Activated naive CD8-positive, alpha-beta T cell (primary cell): ENCODE data around the gene CTBP1.
A peak's percentile ranks its signal among the peaks of the same experiment; 100 is the strongest.

ENCODE experiments used
- H3K27ac Mint-ChIP-seq: one replicate; pipeline ENCODE4 v1.8.0; 2021; ENCODE audit warnings: mixed read lengths
- H3K27me3 Mint-ChIP-seq: one replicate; pipeline ENCODE4 v1.8.0; 2021; ENCODE audit warnings: mixed read lengths
- H3K36me3 Mint-ChIP-seq: one replicate; pipeline ENCODE4 v1.8.0; 2021; ENCODE audit warnings: mixed read lengths
- H3K4me1 Mint-ChIP-seq: one replicate; pipeline ENCODE4 v1.8.0; 2021; ENCODE audit warnings: low read depth, mixed read lengths
- H3K4me3 Mint-ChIP-seq: one replicate; pipeline ENCODE4 v1.8.0; 2021; ENCODE audit warnings: mild to moderate bottlenecking, mixed read lengths
- H3K9me3 Mint-ChIP-seq: one replicate; pipeline ENCODE4 v1.8.0; 2021; ENCODE audit warnings: low read depth, mixed read lengths

Gene CTBP1

GRCh38 chr4:1201851-1202525 is 46.9 kb downstream of the CTBP1 start:
- peak overlapping the region; percentile 84 for H3K4me3 Mint-ChIP-seq
- no peaks in the 10 kb centered on the region for H3K9me3 Mint-ChIP-seq
- H3K4me1 Mint-ChIP-seq: peaks cover 27% of the 10 kb centered on the region
- peak overlapping the region; percentile 97 for H3K27ac Mint-ChIP-seq
- no peaks in the 10 kb centered on the region for H3K27me3 Mint-ChIP-seq
- no peaks in the 10 kb centered on the region for H3K36me3 Mint-ChIP-seq

GRCh38 chr4:1200425-1201035 is 48.4 kb downstream of the CTBP1 start:
- no peaks in the 10 kb centered on the region for H3K27me3 Mint-ChIP-seq
- H3K9me3 Mint-ChIP-seq: no peaks in the 10 kb centered on the region
- H3K4me1 Mint-ChIP-seq: peaks cover 27% of the 10 kb centered on the region
- no peak overlapping the region for H3K27ac Mint-ChIP-seq
- H3K36me3 Mint-ChIP-seq: no peaks in the 10 kb centered on the region
- H3K4me3 Mint-ChIP-seq: peak overlapping the region; percentile 84

DNA sequence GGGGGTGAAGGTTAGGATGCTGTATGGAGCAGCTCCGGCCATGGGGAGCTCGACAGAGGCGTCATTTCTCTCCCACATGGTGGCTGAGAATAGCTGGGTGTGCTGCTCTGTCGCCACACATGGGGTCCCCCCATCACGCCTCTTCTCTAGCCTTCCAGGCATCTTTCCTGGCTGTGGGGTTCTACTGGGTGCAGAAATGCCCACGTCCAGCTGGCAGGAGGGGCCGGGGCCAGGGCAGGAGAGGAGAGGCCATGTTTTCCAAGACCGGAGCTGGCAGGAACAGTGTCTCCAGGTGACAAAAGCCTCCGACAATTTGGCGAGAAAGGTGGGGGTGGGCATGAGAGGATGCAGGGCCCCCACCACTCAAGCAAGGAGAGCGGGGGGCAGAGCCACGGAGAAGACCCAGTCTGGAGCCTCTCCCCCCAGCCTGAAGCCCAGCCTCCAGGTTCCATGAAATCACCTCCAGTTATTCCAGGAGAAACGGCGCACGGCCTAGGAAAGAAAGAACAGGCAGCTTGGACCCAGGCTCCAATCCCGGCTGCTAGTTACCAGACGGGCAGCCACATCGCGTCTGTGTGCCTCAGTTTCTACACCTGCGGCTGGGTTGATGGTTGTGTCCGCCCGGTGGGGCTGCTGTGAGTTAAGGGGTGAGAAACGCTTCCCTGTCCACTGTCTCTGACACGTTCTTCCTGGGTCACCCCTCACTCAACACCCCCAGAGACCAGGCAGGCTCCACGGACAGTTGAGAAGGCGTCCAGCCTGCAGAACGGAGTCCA is 49.2 kb downstream of the CTBP1 start:
- Mint-ChIP-seq H3K4me3 (peak overlapping the region; percentile 84), H3K4me1 (peaks cover 27% of the 10 kb centered on the region), H3K36me3 (no peaks in the 10 kb centered on the region), H3K27ac (no peak overlapping the region), H3K9me3 (no peaks in the 10 kb centered on the region), H3K27me3 (no peaks in the 10 kb centered on the region)

DNA sequence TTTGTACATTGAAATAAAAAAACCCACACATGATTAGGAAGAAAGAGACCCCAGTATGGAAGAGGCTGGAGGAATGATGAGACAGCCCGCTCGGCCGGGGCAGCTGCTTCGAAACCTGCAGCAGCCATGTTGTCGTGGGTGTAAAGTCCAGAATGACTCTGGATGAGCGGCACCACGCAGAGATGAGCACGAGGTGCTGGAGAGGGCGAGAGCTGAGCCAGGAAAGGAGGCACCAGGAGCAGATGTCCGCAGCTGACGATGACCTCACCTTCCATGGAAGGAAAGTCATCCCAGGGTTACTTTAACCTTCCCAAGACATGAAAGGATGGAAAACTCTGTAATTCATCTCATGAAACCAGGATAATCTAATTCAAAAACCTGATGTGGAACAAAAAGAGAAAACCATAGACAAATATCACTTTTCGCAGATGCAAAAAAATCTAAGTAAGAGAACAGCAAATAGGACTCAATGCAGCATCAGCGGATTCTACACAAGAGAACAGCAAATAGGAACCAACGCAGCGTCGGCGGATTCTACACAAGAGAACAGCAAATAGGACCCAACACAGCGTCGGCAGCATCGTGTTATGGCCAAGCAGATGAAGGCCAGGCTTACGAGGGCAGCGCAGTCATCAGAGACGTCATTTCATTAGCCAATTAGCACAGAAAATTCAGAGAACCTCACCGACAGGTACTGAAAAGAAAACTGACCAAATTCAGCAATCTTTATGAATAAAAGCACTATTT is 50.7 kb downstream of the CTBP1 start:
- Mint-ChIP-seq H3K9me3 (no peaks in the 10 kb centered on the region), H3K4me3 (no peak overlapping the region), H3K36me3 (no peaks in the 10 kb centered on the region), H3K27me3 (no peaks in the 10 kb centered on the region), H3K4me1 (peaks cover 20% of the 10 kb centered on the region), H3K27ac (no peak overlapping the region)

DNA sequence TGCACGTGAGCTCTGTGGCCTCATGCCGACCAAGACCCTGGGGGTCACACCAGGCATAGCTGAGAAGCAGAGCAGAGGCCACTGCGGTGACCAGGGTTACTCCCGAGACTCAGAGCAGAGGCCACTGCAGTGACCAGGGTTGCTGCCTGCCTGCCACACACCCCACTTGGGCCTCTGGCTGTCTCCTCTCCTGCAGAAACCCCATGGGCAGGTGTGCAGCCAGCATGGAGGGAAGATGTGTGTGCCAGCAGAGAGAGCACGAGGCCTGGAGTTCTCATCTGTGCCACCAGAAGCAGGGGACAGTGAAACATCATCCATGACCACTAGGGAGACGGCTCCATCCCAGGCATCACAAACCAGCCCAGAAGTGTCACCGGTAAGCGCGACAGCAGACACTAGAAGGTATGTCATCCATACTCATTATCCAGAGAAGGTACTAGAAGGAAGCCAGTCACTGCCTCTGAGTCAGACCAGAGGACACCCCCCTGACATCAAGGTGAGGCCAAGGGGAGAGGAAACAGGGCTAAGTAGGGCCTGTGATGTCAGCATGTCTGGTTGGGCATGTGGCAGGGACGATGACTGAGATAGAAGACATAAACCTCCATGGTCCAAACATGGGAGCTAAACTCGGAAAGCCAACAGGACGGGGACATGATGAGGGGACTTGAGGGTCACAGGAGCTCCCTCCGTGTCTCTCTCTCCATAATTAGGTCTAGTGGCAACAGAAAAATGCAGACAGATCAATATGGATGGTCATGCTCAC is 52.3 kb downstream of the CTBP1 start:
- H3K36me3 Mint-ChIP-seq: no peaks in the 10 kb centered on the region
- H3K9me3 Mint-ChIP-seq: no peaks in the 10 kb centered on the region
- H3K4me1 Mint-ChIP-seq: peaks cover 8% of the 10 kb centered on the region
- no peak overlapping the region for H3K4me3 Mint-ChIP-seq
- H3K27ac Mint-ChIP-seq: peak overlapping the region; percentile 8
- no peaks in the 10 kb centered on the region for H3K27me3 Mint-ChIP-seq

DNA sequence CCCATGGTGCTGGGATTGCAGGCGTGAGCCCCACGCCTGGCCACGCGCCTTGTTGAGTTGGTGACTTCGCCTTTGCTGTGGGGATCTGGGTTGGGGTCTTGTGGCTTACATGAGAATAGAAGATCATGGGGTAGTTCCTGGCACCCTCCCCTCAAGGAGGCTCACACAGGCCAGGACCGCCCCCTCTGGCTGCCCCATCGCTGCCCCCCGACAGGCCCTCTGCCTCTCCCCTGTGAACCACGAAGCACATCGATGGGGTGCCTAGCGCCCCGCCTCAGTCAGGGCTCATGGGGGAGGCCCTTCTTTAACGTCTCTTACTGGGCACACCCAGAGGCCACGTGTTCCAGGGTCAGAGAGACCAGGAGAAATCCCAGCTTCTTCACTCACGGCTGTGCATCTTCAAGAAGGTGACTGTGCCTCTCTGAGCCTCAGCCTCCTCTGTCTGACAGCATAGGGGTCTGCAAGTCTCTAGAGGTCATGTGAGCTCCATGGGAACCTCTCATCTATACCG is 53.0 kb downstream of the CTBP1 start:
- peaks cover 3% of the 10 kb centered on the region for H3K4me1 Mint-ChIP-seq
- H3K27ac Mint-ChIP-seq: no peak overlapping the region
- peaks cover 4% of the 10 kb centered on the region for H3K36me3 Mint-ChIP-seq
- no peaks in the 10 kb centered on the region for H3K27me3 Mint-ChIP-seq
- H3K9me3 Mint-ChIP-seq: no peaks in the 10 kb centered on the region
- no peak overlapping the region for H3K4me3 Mint-ChIP-seq

- H3K36me3 Mint-ChIP-seq: peaks cover 4% of the 10 kb centered on the region
Observed at GRCh38 chr4:1195109-1195671, 53.7 kb downstream of the CTBP1 start.

GRCh38 chr4:1194010-1194900 is 54.7 kb downstream of the CTBP1 start:
- no peak overlapping the region for H3K4me3 Mint-ChIP-seq
- H3K4me1 Mint-ChIP-seq: peaks cover 2% of the 10 kb centered on the region
- no peaks in the 10 kb centered on the region for H3K27me3 Mint-ChIP-seq
- no peaks in the 10 kb centered on the region for H3K9me3 Mint-ChIP-seq
- H3K36me3 Mint-ChIP-seq: peaks cover 4% of the 10 kb centered on the region
- H3K27ac Mint-ChIP-seq: no peak overlapping the region

More at GRCh38 chr4:1195109-1195671, 53.7 kb downstream of the CTBP1 start:
- Mint-ChIP-seq H3K27me3 (no peaks in the 10 kb centered on the region), H3K27ac (no peak overlapping the region), H3K4me3 (no peak overlapping the region), H3K4me1 (peaks cover 2% of the 10 kb centered on the region), H3K9me3 (no peaks in the 10 kb centered on the region)

DNA sequence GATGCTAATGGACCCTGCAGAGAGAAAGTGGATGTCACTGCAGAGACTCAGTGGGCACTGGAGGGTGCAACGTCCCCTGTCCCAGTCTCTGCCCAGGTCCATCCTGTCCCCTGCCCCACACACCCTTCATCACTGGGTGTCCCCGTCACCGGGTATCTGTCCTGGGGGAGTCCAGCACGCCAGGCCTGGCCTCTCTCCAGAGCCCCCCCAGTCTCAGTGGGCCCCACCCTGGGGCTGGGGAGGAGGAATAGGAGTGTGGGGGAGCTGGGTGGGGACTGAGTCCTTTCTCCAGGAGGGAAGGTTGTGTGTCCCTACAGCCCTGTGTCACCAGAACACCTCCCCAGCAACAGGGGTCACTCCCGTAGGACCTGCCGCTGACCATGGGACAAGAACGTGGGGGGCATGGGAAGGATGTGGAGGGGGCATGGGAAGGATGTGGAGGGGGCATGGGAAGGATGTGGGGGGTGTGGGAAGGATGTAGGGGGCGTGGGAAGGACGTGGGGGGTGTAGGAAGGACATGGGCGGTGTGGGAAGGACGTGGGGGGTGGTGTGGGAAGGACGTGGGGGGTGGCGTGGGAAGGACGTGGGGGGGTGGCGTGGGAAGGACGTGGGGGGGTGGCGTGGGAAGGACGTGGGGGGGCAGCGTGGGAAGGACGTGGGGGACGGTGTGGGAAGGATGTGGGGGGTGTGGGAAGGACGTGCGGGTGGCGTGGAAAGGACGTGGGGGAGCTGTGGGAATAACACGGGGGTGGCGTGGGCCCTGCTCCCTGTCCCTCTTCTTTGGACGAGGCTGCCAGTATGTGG is 55.5 kb downstream of the CTBP1 start:
- no peaks in the 10 kb centered on the region for H3K27me3 Mint-ChIP-seq
- H3K4me3 Mint-ChIP-seq: no peak overlapping the region
- no peaks in the 10 kb centered on the region for H3K4me1 Mint-ChIP-seq
- H3K9me3 Mint-ChIP-seq: no peaks in the 10 kb centered on the region
- H3K27ac Mint-ChIP-seq: no peak overlapping the region
- H3K36me3 Mint-ChIP-seq: peaks cover 4% of the 10 kb centered on the region

GRCh38 chr4:1192493-1193205 is 56.3 kb downstream of the CTBP1 start:
- Mint-ChIP-seq H3K4me3 (no peak overlapping the region), H3K4me1 (no peaks in the 10 kb centered on the region), H3K27ac (no peak overlapping the region), H3K27me3 (no peaks in the 10 kb centered on the region), H3K9me3 (no peaks in the 10 kb centered on the region), H3K36me3 (peaks cover 4% of the 10 kb centered on the region)

GRCh38 chr4:1192091-1192492 is 56.8 kb downstream of the CTBP1 start:
- Mint-ChIP-seq H3K4me1 (peaks cover 3% of the 10 kb centered on the region), H3K27me3 (no peaks in the 10 kb centered on the region), H3K27ac (no peak overlapping the region), H3K4me3 (no peak overlapping the region), H3K9me3 (no peaks in the 10 kb centered on the region), H3K36me3 (peaks cover 4% of the 10 kb centered on the region)

DNA sequence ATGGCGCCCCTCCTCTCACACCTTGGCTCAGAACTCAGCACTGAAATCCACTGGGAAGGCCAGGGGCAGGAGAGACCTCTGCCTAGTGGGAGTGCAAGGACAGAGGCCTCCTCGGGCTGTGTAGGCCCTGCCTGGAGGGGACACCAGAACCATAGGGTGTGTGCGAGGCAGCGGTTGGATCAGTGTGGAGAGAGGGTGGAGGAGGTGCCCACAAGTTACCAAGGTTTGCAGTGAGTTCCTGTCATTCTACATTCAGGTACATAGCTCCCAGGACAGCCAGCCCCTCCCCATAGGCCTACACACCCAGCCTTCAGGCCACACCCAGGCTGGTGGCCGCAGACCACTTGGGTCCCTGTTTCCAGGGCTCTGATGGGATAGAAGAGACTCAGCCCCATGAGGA is 57.3 kb downstream of the CTBP1 start:
- Mint-ChIP-seq H3K4me3 (no peak overlapping the region), H3K36me3 (peaks cover 4% of the 10 kb centered on the region), H3K27me3 (no peaks in the 10 kb centered on the region), H3K4me1 (peaks cover 6% of the 10 kb centered on the region), H3K9me3 (no peaks in the 10 kb centered on the region), H3K27ac (no peak overlapping the region)
